ENCODE measurements around the gene C13orf42.

The C13orf42 gene

GRCh38 chr13:51035469-51035868 lies 75.6 kb downstream of the C13orf42 start:
- Histone ChIP-seq H3K36me3 (ENCODE audit: insufficient read depth, low read length) (no peaks in the 10 kb centered on the region), H3K27ac (ENCODE audit: low read depth, low read length) (no peak overlapping the region), H2AFZ (ENCODE audit: low read length, unreplicated experiment) (no peak overlapping the region), H3K27me3 (ENCODE audit: insufficient read depth, low read length) (peaks cover 20% of the 10 kb centered on the region), H3K4me3 (ENCODE audit: low read depth, low read length) (no peak overlapping the region), H3K4me1 (ENCODE audit: control insufficient read depth, insufficient read depth, low read length, unreplicated experiment) (no peaks in the 10 kb centered on the region), H3K79me2 (ENCODE audit: control insufficient read depth, insufficient read depth, low read length, unreplicated experiment) (no peaks in the 10 kb centered on the region)

GRCh38 chr13:51034906-51035305 lies 76.2 kb downstream of the C13orf42 start:
- H3K36me3 ChIP-seq (ENCODE audit: insufficient read depth, low read length), result no peaks in the 10 kb centered on the region
- no peaks in the 10 kb centered on the region for H3K79me2 ChIP-seq (ENCODE audit: control insufficient read depth, insufficient read depth, low read length, unreplicated experiment)
- peaks cover 15% of the 10 kb centered on the region for H3K27me3 ChIP-seq (ENCODE audit: insufficient read depth, low read length)
- H3K4me3 ChIP-seq (ENCODE audit: low read depth, low read length), result no peak overlapping the region
- no peaks in the 10 kb centered on the region for H3K4me1 ChIP-seq (ENCODE audit: control insufficient read depth, insufficient read depth, low read length, unreplicated experiment)
- no peak overlapping the region for H2AFZ ChIP-seq (ENCODE audit: low read length, unreplicated experiment)
- no peak overlapping the region for H3K27ac ChIP-seq (ENCODE audit: low read depth, low read length)

- no peak overlapping the region for H2AFZ ChIP-seq (ENCODE audit: low read length, unreplicated experiment)
- no peaks in the 10 kb centered on the region for H3K36me3 ChIP-seq (ENCODE audit: insufficient read depth, low read length)
- no peaks in the 10 kb centered on the region for H3K79me2 ChIP-seq (ENCODE audit: control insufficient read depth, insufficient read depth, low read length, unreplicated experiment)
- no peak overlapping the region for H3K27ac ChIP-seq (ENCODE audit: low read depth, low read length)
- H3K27me3 ChIP-seq (ENCODE audit: insufficient read depth, low read length), result peaks cover 18% of the 10 kb centered on the region
- no peaks in the 10 kb centered on the region for H3K4me1 ChIP-seq (ENCODE audit: control insufficient read depth, insufficient read depth, low read length, unreplicated experiment)
- no peak overlapping the region for H3K4me3 ChIP-seq (ENCODE audit: low read depth, low read length)
Measured at GRCh38 chr13:51033421-51034185, 77.5 kb downstream of the C13orf42 start.

- Histone ChIP-seq H3K36me3 (ENCODE audit: insufficient read depth, low read length) (no peaks in the 10 kb centered on the region), H3K27ac (ENCODE audit: low read depth, low read length) (no peak overlapping the region), H2AFZ (ENCODE audit: low read length, unreplicated experiment) (no peak overlapping the region), H3K79me2 (ENCODE audit: control insufficient read depth, insufficient read depth, low read length, unreplicated experiment) (no peaks in the 10 kb centered on the region), H3K27me3 (ENCODE audit: insufficient read depth, low read length) (peaks cover 18% of the 10 kb centered on the region), H3K4me3 (ENCODE audit: low read depth, low read length) (no peak overlapping the region), H3K4me1 (ENCODE audit: control insufficient read depth, insufficient read depth, low read length, unreplicated experiment) (no peaks in the 10 kb centered on the region)
Measured at GRCh38 chr13:51032831-51033230, 78.2 kb downstream of the C13orf42 start.

Measured in ACC112 (cell line).